GM18502 (cell line): ENCODE results near the gene LIFR.

Source experiments
- ATAC-seq: cut with Tn5 transposase; IDR thresholded peaks from one replicate; pipeline ENCODE4 v1.9.1; 2021; ENCODE audit warnings: mild to moderate bottlenecking; ENCODE audit not compliant: unreplicated experiment, poor library complexity

Gene LIFR

GRCh38 chr5:38468978-38469706, 87.3 kb downstream of the LIFR start:
- no peak for ATAC-seq

- ATAC-seq = no peak
Observed at GRCh38 chr5:38468202-38468673, 88.2 kb downstream of the LIFR start.

GRCh38 chr5:38467353-38468040, 88.9 kb downstream of the LIFR start:
- ATAC-seq = no peak

- no peak for ATAC-seq
Observed at GRCh38 chr5:38466424-38467189, 89.8 kb downstream of the LIFR start.

GRCh38 chr5:38465702-38466423, 90.6 kb downstream of the LIFR start:
- no peak for ATAC-seq

- ATAC-seq = no peak
Observed at GRCh38 chr5:38465061-38465460, 91.4 kb downstream of the LIFR start.

GRCh38 chr5:38463634-38464521, 92.6 kb downstream of the LIFR start:
- no peak for ATAC-seq

- ATAC-seq = no peak
Observed at GRCh38 chr5:38462976-38463633, 93.3 kb downstream of the LIFR start.

GRCh38 chr5:38458174-38458573, 98.3 kb downstream of the LIFR start:
- no peak for ATAC-seq

- ATAC-seq = no peak
Observed at GRCh38 chr5:38456657-38457399, 99.6 kb downstream of the LIFR start.

- ATAC-seq = no peak
Observed at GRCh38 chr5:38455796-38456330, 100.6 kb downstream of the LIFR start.

GRCh38 chr5:38453921-38454320, 102.5 kb downstream of the LIFR start:
- ATAC-seq = peak; percentile 22

GRCh38 chr5:38453506-38453905, 102.9 kb downstream of the LIFR start:
- peak; percentile 99 for ATAC-seq

- no peak for ATAC-seq
Observed at GRCh38 chr5:38452201-38452600, 104.2 kb downstream of the LIFR start.

- ATAC-seq = no peak
Observed at GRCh38 chr5:38451074-38451725, 105.2 kb downstream of the LIFR start.

- no peak for ATAC-seq
Observed at GRCh38 chr5:38450627-38451026, 105.8 kb downstream of the LIFR start.

- ATAC-seq = no peak
Observed at GRCh38 chr5:38448568-38449350, 107.7 kb downstream of the LIFR start.
